Peyer's patch (tissue), 4 donors: ENCODE measurements around the gene TUB.

Experiments
- CTCF ChIP-seq, 6 experiments: fragments of 450-650 bp in 4 of 6; fragments of 200-600 bp in 2 of 6; sonication (generic) in 1 of 6; IDR thresholded peaks; one replicate each; pipeline ENCODE4 v1.5.1; 2017 to 2019; ENCODE audit warnings: antibody characterized with exemption in 6 of 6, mild to moderate bottlenecking in 3 of 6, moderate library complexity in 1 of 6
- POLR2A ChIP-seq, 2 donors: fragments of 450-650 bp; IDR thresholded peaks; one replicate each; pipeline ENCODE4 v1.5.1; 2017; ENCODE audit warnings: antibody characterized with exemption in 2 of 2, mild to moderate bottlenecking in 2 of 2, moderate library complexity in 2 of 2

- no peak for TF ChIP-seq CTCF (IDR thresholded peaks at IDR 0.05)
- no peak for TF ChIP-seq POLR2A (IDR thresholded peaks at IDR 0.05)
Observed at GRCh38 chr11:8084352-8084751, 3.3 kb downstream of the TUB start.
